Measurements from ENCODE around the gene C17orf67.

The C17orf67 gene

GRCh38 chr17:56755310-56755709 is 78.4 kb downstream of the C17orf67 start:
- peaks cover 42 to 64% (median 55%) of the 10 kb centered on the region in 11 experiments for H3K9me3 ChIP-seq (replicated peaks in 1 of 11)
- no peak for TF ChIP-seq Cebpa-rat (IDR thresholded peaks at IDR 0.05)
- H3K4me2 ChIP-seq, result peak overlapping the region; percentile 53 to 93 (median 72)
- peaks cover 0 to 5% (median 0%) of the 10 kb centered on the region in 11 experiments; a peak in 3 of 22 replicates for H3K36me3 ChIP-seq
- H4K20me1 ChIP-seq, result no peaks in the 10 kb centered on the region
- H3K27ac ChIP-seq, result peak overlapping the region in 10 of 11 experiments; percentile 45 to 85 (median 77); a peak in 18 of 22 replicates
- peak overlapping the region in 10 of 11 experiments; percentile 36 to 72 (median 64); a peak in 13 of 22 replicates for H3K9ac ChIP-seq
- peaks cover 55 to 66% (median 62%) of the 10 kb centered on the region in 10 experiments for H3K4me1 ChIP-seq
- H3K4me3 ChIP-seq, result 0 out of 20 replicates have a peak overlapping the region, but pooled peaks of 1 of the 10 experiments have one; percentile 6
- H3K27me3 ChIP-seq, result no peaks in the 10 kb centered on the region

GRCh38 chr17:56754523-56755208 is 79.1 kb downstream of the C17orf67 start:
- H3K27ac ChIP-seq, result peak overlapping the region in 10 of 11 experiments; percentile 45 to 85 (median 77); a peak in 18 of 22 replicates
- H3K9me3 ChIP-seq (replicated peaks in 1 of 11), result peaks cover 36 to 57% (median 48%) of the 10 kb centered on the region in 11 experiments
- H3K4me1 ChIP-seq, result peaks cover 62 to 72% (median 68%) of the 10 kb centered on the region in 10 experiments
- H3K4me3 ChIP-seq, result peak overlapping the region in 1 of 10 experiments; percentile 6; a peak in 1 of 20 replicates
- H3K27me3 ChIP-seq, result no peaks in the 10 kb centered on the region
- peak overlapping the region; percentile 36 to 72 (median 63); a peak in 18 of 22 replicates for H3K9ac ChIP-seq
- TF ChIP-seq Cebpa-rat (IDR thresholded peaks at IDR 0.05), result no peak
- peaks cover 0 to 5% (median 0%) of the 10 kb centered on the region in 11 experiments; a peak in 2 of 22 replicates for H3K36me3 ChIP-seq
- H3K4me2 ChIP-seq, result peak overlapping the region; percentile 53 to 93 (median 72)
- no peaks in the 10 kb centered on the region for H4K20me1 ChIP-seq

GRCh38 chr17:56752263-56752836 is 81.4 kb downstream of the C17orf67 start:
- Histone ChIP-seq H3K4me1 (peaks cover 75 to 94% (median 84%) of the 10 kb centered on the region in 10 experiments), H4K20me1 (no peaks in the 10 kb centered on the region), H3K4me3 (peak overlapping the region in 1 of 10 experiments; percentile 23; a peak in 1 of 20 replicates), H3K9ac (peak overlapping the region in 9 of 11 experiments; percentile 14 to 69 (median 60); a peak in 11 of 22 replicates), H3K27ac (peak overlapping the region in 9 of 11 experiments; percentile 56 to 83 (median 80); a peak in 18 of 22 replicates), H3K27me3 (no peaks in the 10 kb centered on the region), H3K9me3 (replicated peaks in 1 of 11) (peaks cover 13 to 41% (median 29%) of the 10 kb centered on the region in 11 experiments), H3K4me2 (peak overlapping the region; percentile 77 to 93 (median 84)), H3K36me3 (0 out of 22 replicates have a peak, but pooled peaks cover 0 to 5% (median 0%) of the 10 kb centered on the region in 11 experiments)
- TF ChIP-seq Cebpa-rat (IDR thresholded peaks at IDR 0.05), result no peak

DNA sequence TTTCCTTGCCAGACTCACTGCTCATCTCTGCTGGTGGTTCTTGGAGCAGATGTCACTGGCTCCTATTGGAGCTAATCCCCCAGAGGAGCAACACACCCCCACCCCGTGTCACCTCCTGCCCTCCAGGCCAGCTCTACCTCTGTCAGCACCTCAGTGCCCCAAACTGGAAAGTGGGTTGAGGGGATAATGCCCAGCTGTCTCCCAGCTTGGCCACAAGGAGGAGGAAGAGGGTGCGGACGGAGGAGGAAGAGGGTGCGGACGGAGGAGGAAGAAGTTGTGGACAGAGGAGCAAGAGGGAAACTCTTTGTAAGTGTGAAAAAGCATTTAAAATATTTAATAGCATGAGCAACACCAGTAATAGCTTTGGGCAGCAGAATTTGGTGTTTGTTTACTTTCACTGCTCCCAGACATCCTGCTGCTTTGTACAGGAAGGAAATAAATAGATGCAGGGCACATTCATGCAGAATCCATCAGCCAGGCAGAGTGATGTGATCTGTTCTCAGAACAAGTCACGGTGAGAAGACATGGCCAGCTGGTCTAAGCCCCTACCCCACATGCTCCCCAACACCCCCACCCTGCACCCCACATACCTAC is 82.5 kb downstream of the C17orf67 start:
- Histone ChIP-seq H3K27me3 (no peaks in the 10 kb centered on the region), H3K4me3 (peak overlapping the region in 5 of 10 experiments; percentile 8 to 35 (median 31); a peak in 5 of 20 replicates), H3K36me3 (no peaks in the 10 kb centered on the region), H4K20me1 (no peaks in the 10 kb centered on the region), H3K9ac (peak overlapping the region in 9 of 11 experiments; percentile 29 to 69 (median 60); a peak in 14 of 22 replicates), H3K27ac (peak overlapping the region in 10 of 11 experiments; percentile 35 to 83 (median 78); a peak in 18 of 22 replicates), H3K4me1 (peaks cover 67 to 90% (median 79%) of the 10 kb centered on the region in 10 experiments), H3K4me2 (peak overlapping the region; percentile 77 to 93 (median 84)), H3K9me3 (replicated peaks in 1 of 11) (peaks cover 2 to 31% (median 19%) of the 10 kb centered on the region in 11 experiments; a peak in 20 of 22 replicates)
- no peak for TF ChIP-seq Cebpa-rat (IDR thresholded peaks at IDR 0.05)

GRCh38 chr17:56744721-56745120 is 89.0 kb downstream of the C17orf67 start:
- peaks cover 0 to 22% (median 4%) of the 10 kb centered on the region in 11 experiments; a peak in 8 of 22 replicates for H3K36me3 ChIP-seq
- H3K27ac ChIP-seq, result 0 out of 22 replicates have a peak overlapping the region, but pooled peaks of 1 of the 11 experiments have one; percentile 25
- H3K9me3 ChIP-seq (replicated peaks in 1 of 11), result peaks cover 34 to 57% (median 41%) of the 10 kb centered on the region in 11 experiments
- no peaks in the 10 kb centered on the region for H4K20me1 ChIP-seq
- no peak overlapping the region for H3K4me2 ChIP-seq
- peaks cover 6 to 39% (median 25%) of the 10 kb centered on the region in 10 experiments for H3K4me1 ChIP-seq
- no peak overlapping the region for H3K4me3 ChIP-seq
- H3K9ac ChIP-seq, result no peak overlapping the region
- 0 out of 22 replicates have a peak, but pooled peaks of 1 of the 11 experiments have one; percentile 36 for TF ChIP-seq Cebpa-rat (IDR thresholded peaks at IDR 0.05)
- no peaks in the 10 kb centered on the region for H3K27me3 ChIP-seq

GRCh38 chr17:56742601-56743000 is 91.1 kb downstream of the C17orf67 start:
- no peak overlapping the region for H3K9ac ChIP-seq
- peak overlapping the region in 2 of 11 experiments; percentile 11 to 22; a peak in 2 of 22 replicates for H3K27ac ChIP-seq
- H3K27me3 ChIP-seq, result no peaks in the 10 kb centered on the region
- H3K9me3 ChIP-seq (replicated peaks in 1 of 11), result peaks cover 34 to 60% (median 39%) of the 10 kb centered on the region in 11 experiments
- 0 out of 22 replicates have a peak, but pooled peaks of 2 of the 11 experiments have one; percentile 10 to 33 for TF ChIP-seq Cebpa-rat (IDR thresholded peaks at IDR 0.05)
- no peaks in the 10 kb centered on the region for H4K20me1 ChIP-seq
- peak overlapping the region in 6 of 11 experiments; percentile 2 to 45 (median 18); a peak in 6 of 22 replicates for H3K4me2 ChIP-seq
- H3K4me1 ChIP-seq, result peaks cover 12 to 35% (median 23%) of the 10 kb centered on the region in 10 experiments
- H3K4me3 ChIP-seq, result no peak overlapping the region
- H3K36me3 ChIP-seq, result peaks cover 0 to 22% (median 4%) of the 10 kb centered on the region in 11 experiments; a peak in 8 of 22 replicates

All from BLaER1 treated with 17β-estradiol and CSF1 and Interleukin-3, amounts not matched to agents 10 nM and 100 nM (cell line).